AG04450 (cell line): Measurements from ENCODE around the gene USPL1. TPM values are rescaled to one million over a fixed set of nuclear protein-coding genes. Genes with fewer than 3 reads are reported as not detected.

Experiments used
- CTCF ChIA-PET: fragments of 300-600, 350-600 bp; formaldehyde crosslinking; extraction: SDS; loops from one replicate; lab custom pipeline; 2022; ENCODE audit warnings: antibody characterized with exemption, inconsistent platforms; lab: Charles Lee
- POLR2A ChIA-PET: fragments of 350-600 bp; formaldehyde crosslinking; extraction: SDS; loops from one replicate; lab custom pipeline; 2021; ENCODE audit warnings: antibody characterized with exemption, inconsistent platforms; lab: Yijun Ruan, JAX
- DNase-seq: peaks from one replicate; pipeline ENCODE4 v3.0.0-alpha.2; 2011; ENCODE audit warnings: low read depth, low spot score
- H3K27ac ChIP-seq: one replicate; pipeline ENCODE4 v1.5.1; 2012; ENCODE audit warnings: low read depth, low read length, control low read depth
- H3K27me3 ChIP-seq: one replicate; pipeline ENCODE4 v1.6.0; 2012; ENCODE audit warnings: low read length; ENCODE audit not compliant: control insufficient read depth, insufficient read depth
- H3K4me3 ChIP-seq: 2 replicates; pipeline ENCODE4 v1.5.1; 2011; ENCODE audit warnings: mild to moderate bottlenecking, low read depth, low read length, control low read depth
- H3K9me3 ChIP-seq: 2 replicates; pipeline ENCODE4 v1.5.1; 2012; ENCODE audit warnings: low read length; ENCODE audit not compliant: control insufficient read depth, insufficient read depth
- CTCF ChIP-seq: IDR thresholded peaks from 2 replicates; pipeline ENCODE4 v1.5.1; 2011; ENCODE audit warnings: low read depth, low read length, control low read depth, inconsistent platforms
- polyA plus RNA-seq: library from polyadenylated mRNA; depleted of rRNA; stranded (reverse); fragments of >200 nt; gene quantifications from 2 replicates; pipeline ENCODE4 v1.2.3, GENCODE V29; 2011

USPL1 gene
- polyA plus RNA-seq, 1 experiment: 24.1 TPM

GRCh38 chr13:30673669-30674521 lies 56.2 kb downstream of the USPL1 start:
- TF ChIP-seq CTCF: peak; percentile 67
- ChIA-PET POLR2A (no interaction called here), CTCF (interaction anchor here (1.5 kb wide), 1 partner anchor 371 kb away, joined by 3 read pairs; no protein-coding TSS in a partner anchor)
- peak; percentile 68 for DNase-seq
- H3K4me3 ChIP-seq: peak overlapping the region; percentile 63
- H3K27me3 ChIP-seq: no peaks in the 10 kb centered on the region
- peak overlapping the region; percentile 21 for H3K27ac ChIP-seq
- no peaks in the 10 kb centered on the region; the same call in 1 of the 2 replicates for H3K9me3 ChIP-seq

- no peak for TF ChIP-seq CTCF
- H3K27ac ChIP-seq: no peak overlapping the region
- no peaks in the 10 kb centered on the region for H3K27me3 ChIP-seq
- POLR2A ChIA-PET: no interaction called here
- DNase-seq: no peak
- CTCF ChIA-PET: interaction anchor here (0.5 to 2.3 kb wide), 5 partner anchors 132 to 1705 kb away, joined by 3 to 8 read pairs (median 4); no protein-coding TSS in a partner anchor
- H3K9me3 ChIP-seq: no peaks in the 10 kb centered on the region; the same call in 1 of the 2 replicates
- no peak overlapping the region for H3K4me3 ChIP-seq
Measured at GRCh38 chr13:30675717-30676116, 58.0 kb downstream of the USPL1 start.

GRCh38 chr13:30676672-30677071 lies 59.0 kb downstream of the USPL1 start:
- Histone ChIP-seq H3K4me3 (no peak overlapping the region), H3K27ac (no peak overlapping the region), H3K9me3 (no peaks in the 10 kb centered on the region; the same call in 1 of the 2 replicates), H3K27me3 (no peaks in the 10 kb centered on the region)
- no peak for DNase-seq
- POLR2A ChIA-PET: no interaction called here
- peak; percentile 45 for TF ChIP-seq CTCF
- CTCF ChIA-PET: interaction anchor here (1.3 to 2.3 kb wide), 3 partner anchors 127 to 368 kb away, joined by 4 to 8 read pairs (median 4); no protein-coding TSS in a partner anchor

- Histone ChIP-seq H3K4me3 (no peak overlapping the region), H3K27me3 (no peaks in the 10 kb centered on the region), H3K9me3 (no peaks in the 10 kb centered on the region), H3K27ac (no peak overlapping the region)
- ChIA-PET POLR2A (no interaction called here), CTCF (interaction anchor here (0.8 to 1.1 kb wide), 3 partner anchors 8 to 125 kb away, joined by 3 to 4 read pairs (median 4); no protein-coding TSS in a partner anchor)
- no peak for DNase-seq
- TF ChIP-seq CTCF: peak; percentile 81
Measured at GRCh38 chr13:30679483-30680330, 62.0 kb downstream of the USPL1 start.
